ENCODE measurements around the gene SLC48A1.
"Not testable (repeated sequence)": the region's sequence is repeated elsewhere in the genome, so short reads cannot be mapped to it uniquely, and the experiment has no call there.

The SLC48A1 gene

DNA sequence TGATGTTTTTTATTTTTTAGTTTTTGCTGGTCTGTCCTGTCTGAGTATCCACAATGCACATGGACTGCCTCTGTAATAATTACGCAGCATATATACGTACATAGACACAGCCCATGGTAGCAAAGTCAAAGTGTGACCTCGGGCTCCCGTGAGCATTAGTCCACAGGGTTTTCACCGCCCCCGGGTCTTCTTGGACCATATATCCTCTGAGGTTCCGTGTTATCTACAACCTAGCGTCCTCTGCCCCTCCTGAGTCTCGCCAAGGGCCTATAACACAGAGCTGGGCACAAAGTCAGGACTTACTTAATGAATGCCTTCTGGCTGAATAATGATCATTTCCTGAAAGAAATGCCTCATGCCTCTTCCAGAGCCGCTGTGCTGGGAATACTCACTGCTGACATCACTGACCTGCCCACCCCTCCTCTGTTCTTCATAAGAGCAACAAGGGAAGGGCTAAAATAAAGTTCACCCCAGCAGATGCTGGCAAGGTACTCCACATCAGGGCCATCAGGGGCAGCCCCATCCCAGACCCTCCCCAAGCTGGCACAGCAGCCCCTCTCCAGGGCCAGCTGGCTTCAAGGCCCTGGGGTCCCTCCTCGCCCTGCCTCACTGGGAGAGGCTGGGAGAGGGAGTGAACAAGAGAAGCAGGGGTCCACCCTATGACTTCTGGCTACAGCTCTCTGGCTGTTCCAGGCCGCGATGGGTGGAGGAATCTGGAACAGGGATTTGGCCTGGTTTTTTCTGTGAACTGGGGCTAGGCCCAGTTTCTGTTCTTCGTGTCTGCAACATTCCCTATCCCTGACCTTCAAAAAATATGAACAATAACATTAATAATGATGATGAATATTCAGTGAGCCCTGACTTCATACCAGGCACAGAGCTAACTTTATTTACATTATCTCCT lies 38.8 kb downstream of the SLC48A1 start:
- Histone ChIP-seq H3K4me3 (ENCODE audit: low read depth in 1 of 2, low read length in 1 of 2) (peak overlapping the region; percentile 71 to 77), H3K27ac (peak overlapping the region; percentile 93)

DNA sequence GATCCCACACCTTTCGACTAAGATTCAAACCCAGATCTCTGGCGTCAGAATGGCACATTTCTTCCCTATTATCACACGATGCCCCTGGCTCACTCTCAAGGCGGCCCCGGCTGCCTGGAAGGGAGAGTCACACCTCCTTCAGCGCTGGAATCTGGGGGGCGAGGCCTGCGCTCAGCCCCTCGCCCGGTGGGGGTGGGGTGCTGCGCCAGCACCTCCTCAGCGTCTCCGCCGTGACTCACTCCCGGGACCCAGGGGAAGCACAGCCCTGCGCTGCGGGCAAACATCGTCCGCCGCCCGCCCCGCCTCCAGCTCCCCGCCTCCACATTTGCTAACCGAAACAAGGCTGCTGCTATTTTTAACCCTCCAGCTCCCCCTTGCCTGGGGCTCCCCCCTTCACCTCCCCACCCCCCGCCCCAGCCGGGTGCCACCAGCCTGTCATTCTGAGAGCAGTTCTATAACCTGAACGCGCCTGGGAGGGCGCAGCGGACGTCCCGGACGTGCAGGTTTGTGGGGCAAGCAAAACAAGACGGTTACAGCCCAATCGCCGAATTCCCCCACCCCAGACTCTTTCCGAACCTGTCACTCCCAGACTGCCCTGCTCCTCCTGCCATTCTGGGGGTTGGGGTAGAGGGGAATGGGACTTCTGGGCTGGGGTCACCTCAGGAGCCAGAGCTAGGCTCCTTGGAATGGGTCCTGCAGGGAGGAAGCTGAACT lies 39.9 kb downstream of the SLC48A1 start:
- Histone ChIP-seq H3K36me3 (no peaks in the 10 kb centered on the region), H3K4me3 (ENCODE audit: low read depth in 1 of 2, low read length in 1 of 2) (peak overlapping the region; percentile 71 to 77), H3K9me3 (no peaks in the 10 kb centered on the region), H3K27ac (peak overlapping the region; percentile 93), H3K4me1 (ENCODE audit: control insufficient read depth in 1 of 2, insufficient read depth in 1 of 2, low read depth in 1 of 2, low read length in 1 of 2) (peaks cover 97 to 99% of the 10 kb centered on the region in 2 experiments), H3K27me3 (no peaks in the 10 kb centered on the region)
- TF ChIP-seq, protein P1, sequence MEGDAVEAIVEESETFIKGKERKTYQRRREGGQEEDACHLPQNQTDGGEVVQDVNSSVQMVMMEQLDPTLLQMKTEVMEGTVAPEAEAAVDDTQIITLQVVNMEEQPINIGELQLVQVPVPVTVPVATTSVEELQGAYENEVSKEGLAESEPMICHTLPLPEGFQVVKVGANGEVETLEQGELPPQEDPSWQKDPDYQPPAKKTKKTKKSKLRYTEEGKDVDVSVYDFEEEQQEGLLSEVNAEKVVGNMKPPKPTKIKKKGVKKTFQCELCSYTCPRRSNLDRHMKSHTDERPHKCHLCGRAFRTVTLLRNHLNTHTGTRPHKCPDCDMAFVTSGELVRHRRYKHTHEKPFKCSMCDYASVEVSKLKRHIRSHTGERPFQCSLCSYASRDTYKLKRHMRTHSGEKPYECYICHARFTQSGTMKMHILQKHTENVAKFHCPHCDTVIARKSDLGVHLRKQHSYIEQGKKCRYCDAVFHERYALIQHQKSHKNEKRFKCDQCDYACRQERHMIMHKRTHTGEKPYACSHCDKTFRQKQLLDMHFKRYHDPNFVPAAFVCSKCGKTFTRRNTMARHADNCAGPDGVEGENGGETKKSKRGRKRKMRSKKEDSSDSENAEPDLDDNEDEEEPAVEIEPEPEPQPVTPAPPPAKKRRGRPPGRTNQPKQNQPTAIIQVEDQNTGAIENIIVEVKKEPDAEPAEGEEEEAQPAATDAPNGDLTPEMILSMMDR (IDR thresholded peaks at IDR 0.05), result no peak

More for the DNA sequence above, 38.8 kb downstream of the SLC48A1 start:
- no peaks in the 10 kb centered on the region for H3K9me3 ChIP-seq
- TF ChIP-seq, protein P1 (IDR thresholded peaks at IDR 0.05), result no peak
- H3K27me3 ChIP-seq, result no peaks in the 10 kb centered on the region
- no peaks in the 10 kb centered on the region for H3K36me3 ChIP-seq
- peaks cover 97 to 99% of the 10 kb centered on the region in 2 experiments for H3K4me1 ChIP-seq (ENCODE audit: control insufficient read depth in 1 of 2, insufficient read depth in 1 of 2, low read depth in 1 of 2, low read length in 1 of 2)

DNA sequence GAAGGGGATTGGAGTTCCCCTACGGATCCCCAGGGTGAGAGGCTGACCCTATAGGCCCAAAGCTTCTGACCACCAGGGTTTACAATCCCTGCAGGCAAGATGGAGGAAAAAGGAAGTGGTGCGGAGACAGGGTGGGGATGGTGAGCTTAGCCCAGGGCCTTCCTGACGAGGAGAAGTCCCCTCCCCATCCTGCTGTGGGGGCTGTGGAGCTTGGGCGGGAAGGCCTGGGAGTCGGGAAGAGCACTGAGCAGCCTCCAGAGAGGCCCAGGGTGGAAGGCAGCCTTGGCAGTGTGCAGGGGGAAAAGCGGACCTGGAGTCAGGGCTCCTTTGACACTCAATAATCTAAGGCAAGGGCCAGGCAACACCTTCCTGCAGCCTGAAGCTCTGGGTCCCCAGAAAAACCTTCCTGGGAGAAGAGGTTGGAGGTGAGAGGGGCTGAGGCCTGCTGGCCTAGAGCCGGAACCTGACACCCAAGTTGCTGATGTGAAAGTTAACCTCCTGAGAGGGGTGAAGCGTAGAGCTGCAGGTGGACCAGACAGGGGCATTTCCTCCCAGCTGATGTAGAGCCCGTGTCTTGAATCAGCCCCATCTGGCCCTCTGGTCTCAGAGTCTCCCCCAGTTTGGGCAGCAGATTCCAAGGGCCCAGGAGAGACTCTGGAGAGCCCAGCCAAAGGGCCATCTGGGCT lies 40.6 kb downstream of the SLC48A1 start:
- H3K4me1 ChIP-seq (ENCODE audit: control insufficient read depth in 1 of 2, insufficient read depth in 1 of 2, low read depth in 1 of 2, low read length in 1 of 2), result peaks cover 97 to 99% of the 10 kb centered on the region in 2 experiments
- peak overlapping the region; percentile 93 for H3K27ac ChIP-seq
- TF ChIP-seq, protein P1 (IDR thresholded peaks at IDR 0.05), result peak; percentile 27
- peak overlapping the region; percentile 71 to 77 for H3K4me3 ChIP-seq (ENCODE audit: low read depth in 1 of 2, low read length in 1 of 2)
- no peaks in the 10 kb centered on the region for H3K36me3 ChIP-seq
- H3K9me3 ChIP-seq, result no peaks in the 10 kb centered on the region
- H3K27me3 ChIP-seq, result no peaks in the 10 kb centered on the region

DNA sequence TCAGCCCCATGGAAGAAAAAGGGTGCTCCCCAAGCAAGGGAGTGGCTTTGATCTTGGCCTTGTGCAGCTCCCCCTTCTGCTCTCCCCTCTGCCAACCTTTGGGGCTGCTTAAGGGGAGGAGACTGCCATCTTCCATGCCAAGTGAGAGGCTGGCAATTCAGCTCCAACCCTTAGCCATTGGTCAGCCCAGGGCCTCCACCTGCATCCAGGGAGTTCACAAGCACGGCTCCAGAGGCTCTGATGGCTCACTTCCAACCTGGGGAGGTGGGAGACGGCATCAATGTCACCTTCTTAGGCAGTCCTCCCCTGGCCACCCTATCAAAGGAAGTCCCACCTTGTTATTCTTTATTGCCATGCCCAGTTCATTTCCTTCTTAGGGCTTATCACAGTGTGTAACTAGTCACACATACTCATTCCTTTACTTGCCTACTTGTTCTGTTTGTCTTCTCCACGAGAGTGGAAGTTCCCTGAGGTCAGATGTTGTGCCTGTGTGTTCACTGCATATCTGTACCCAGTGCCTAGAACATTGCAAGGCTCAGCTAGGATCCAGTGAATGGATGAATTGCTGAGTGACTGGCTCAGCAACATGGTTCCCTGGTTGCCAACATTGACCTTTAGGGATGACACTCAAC lies 41.6 kb downstream of the SLC48A1 start:
- Histone ChIP-seq H3K27ac (peak overlapping the region; percentile 93), H3K36me3 (no peaks in the 10 kb centered on the region), H3K4me3 (ENCODE audit: low read depth in 1 of 2, low read length in 1 of 2) (peak overlapping the region; percentile 71 to 77), H3K27me3 (no peaks in the 10 kb centered on the region), H3K9me3 (no peaks in the 10 kb centered on the region), H3K4me1 (ENCODE audit: control insufficient read depth in 1 of 2, insufficient read depth in 1 of 2, low read depth in 1 of 2, low read length in 1 of 2) (peaks cover 91 to 95% of the 10 kb centered on the region in 2 experiments)
- TF ChIP-seq, protein P1 (IDR thresholded peaks at IDR 0.05), result no peak

DNA sequence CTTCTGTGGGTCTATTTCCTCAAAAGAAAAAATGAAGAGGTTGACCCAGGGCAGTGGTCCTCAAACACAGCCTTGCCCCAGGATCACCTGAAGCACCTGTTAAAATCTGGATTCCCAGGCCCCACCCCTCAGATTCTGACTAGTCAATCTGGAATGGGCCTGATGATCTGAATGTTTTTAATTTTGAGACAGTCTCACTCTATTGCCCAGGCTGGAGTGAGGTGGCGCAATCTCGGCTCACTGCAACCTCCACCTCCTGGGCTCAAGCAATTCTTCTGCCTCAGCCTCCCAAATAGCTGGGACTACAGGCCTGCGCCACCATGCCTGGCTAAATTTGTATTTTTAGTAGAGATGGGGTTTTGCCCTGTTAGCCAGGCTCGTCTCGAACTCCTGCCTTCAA lies 42.4 kb downstream of the SLC48A1 start:
- H3K27me3 ChIP-seq, H3K9me3 ChIP-seq, H3K36me3 ChIP-seq: not testable (repeated sequence)
- peak overlapping the region; percentile 93 for H3K27ac ChIP-seq
- H3K4me1 ChIP-seq (ENCODE audit: control insufficient read depth in 1 of 2, insufficient read depth in 1 of 2, low read depth in 1 of 2, low read length in 1 of 2), result peaks cover 88 to 92% of the 10 kb centered on the region in 2 experiments
- peak overlapping the region in 1 of 2 experiments; percentile 6 for H3K4me3 ChIP-seq (ENCODE audit: low read depth in 1 of 2, low read length in 1 of 2)

Data from neutrophil (primary cell).